ENCODE results near the gene GRK4. TPM values are rescaled to one million over a fixed set of nuclear protein-coding genes. Genes with fewer than 3 reads are reported as not detected.
A peak's percentile ranks its signal among the peaks of the same experiment; 100 is the strongest.
"Not testable (repeated sequence)": the region's sequence is repeated elsewhere in the genome, so short reads cannot be mapped to it uniquely, and the experiment has no call there.

Gene GRK4
- total RNA-seq, 1 donor from 2014 or later: 4.4 TPM

GRCh38 chr4:2961811-2962441 is 1.4 kb upstream of the GRK4 start:
- DNase-seq: peak; percentile 19

- peak; percentile 73 for DNase-seq
Measured at GRCh38 chr4:2962614-2963174, 677 bp upstream of the GRK4 start.

- peak; percentile 71 for DNase-seq
Measured at GRCh38 chr4:2963966-2964471, 648 bp downstream of the GRK4 start.

GRCh38 chr4:2964706-2965258 is 1.4 kb downstream of the GRK4 start:
- no peak for DNase-seq

- DNase-seq: no peak
Measured at GRCh38 chr4:2965262-2965661, 1.9 kb downstream of the GRK4 start.

- peak; percentile 70 for DNase-seq
Measured at GRCh38 chr4:2968381-2968780, 5.0 kb downstream of the GRK4 start.

- no peak for DNase-seq
Measured at GRCh38 chr4:2971275-2971674, 7.9 kb downstream of the GRK4 start.

GRCh38 chr4:2977211-2978088 is 14.1 kb downstream of the GRK4 start:
- peak; percentile 45 for DNase-seq

- DNase-seq: no peak
Measured at GRCh38 chr4:2981256-2981819, 18.0 kb downstream of the GRK4 start.

- DNase-seq: no peak
Measured at GRCh38 chr4:2982012-2982411, 18.6 kb downstream of the GRK4 start.

GRCh38 chr4:2983715-2984114 is 20.3 kb downstream of the GRK4 start:
- not testable (repeated sequence) for DNase-seq

GRCh38 chr4:2991243-2991642 is 27.9 kb downstream of the GRK4 start:
- no peak for DNase-seq

GRCh38 chr4:2994917-2995316 is 31.5 kb downstream of the GRK4 start:
- no peak for DNase-seq

- DNase-seq: no peak
Measured at GRCh38 chr4:2995546-2996265, 32.3 kb downstream of the GRK4 start.

- DNase-seq: no peak
Measured at GRCh38 chr4:2996415-2996814, 33.0 kb downstream of the GRK4 start.

- no peak for DNase-seq
Measured at GRCh38 chr4:3007724-3008123, 44.4 kb downstream of the GRK4 start.

- peak; percentile 19 for DNase-seq
Measured at GRCh38 chr4:3009422-3009821, 46.1 kb downstream of the GRK4 start.

GRCh38 chr4:3010577-3010976 is 47.2 kb downstream of the GRK4 start:
- DNase-seq: no peak

GRCh38 chr4:3010998-3011397 is 47.6 kb downstream of the GRK4 start:
- peak; percentile 5 for DNase-seq

GRCh38 chr4:3011456-3012220 is 48.3 kb downstream of the GRK4 start:
- no peak for DNase-seq

- no peak for DNase-seq
Measured at GRCh38 chr4:3013323-3013722, 50.0 kb downstream of the GRK4 start.

All from dermis blood vessel endothelial cell (primary cell).